ENCODE measurements around the gene PDE7B. TPM values are rescaled to one million over a fixed set of nuclear protein-coding genes. Genes with fewer than 3 reads are reported as not detected.
A peak's percentile ranks its signal among the peaks of the same experiment; 100 is the strongest.

PDE7B gene
- total RNA-seq, 1 experiment from 2014 or later, result 1.3 TPM

DNA sequence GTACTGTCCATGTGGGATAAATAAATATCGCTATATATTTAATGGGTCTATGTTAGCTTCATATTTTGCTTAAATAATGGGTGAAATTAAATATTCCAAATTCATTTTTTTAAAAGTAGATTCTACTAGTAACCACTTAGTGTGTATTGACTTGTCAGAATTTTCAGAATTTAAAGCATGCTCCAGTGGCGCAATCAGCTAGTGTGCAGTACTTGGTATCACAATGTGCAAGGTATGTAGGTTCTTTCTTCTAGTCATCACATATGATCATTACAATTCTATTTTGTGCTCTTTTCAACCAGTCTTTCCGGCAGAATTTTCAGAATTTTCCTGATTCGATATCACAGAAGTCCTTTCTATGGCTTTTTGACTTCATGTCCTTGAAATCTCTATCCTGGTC lies 32.6 kb downstream of the PDE7B start:
- DNase-seq (ENCODE audit: low read depth), result no peak

DNA sequence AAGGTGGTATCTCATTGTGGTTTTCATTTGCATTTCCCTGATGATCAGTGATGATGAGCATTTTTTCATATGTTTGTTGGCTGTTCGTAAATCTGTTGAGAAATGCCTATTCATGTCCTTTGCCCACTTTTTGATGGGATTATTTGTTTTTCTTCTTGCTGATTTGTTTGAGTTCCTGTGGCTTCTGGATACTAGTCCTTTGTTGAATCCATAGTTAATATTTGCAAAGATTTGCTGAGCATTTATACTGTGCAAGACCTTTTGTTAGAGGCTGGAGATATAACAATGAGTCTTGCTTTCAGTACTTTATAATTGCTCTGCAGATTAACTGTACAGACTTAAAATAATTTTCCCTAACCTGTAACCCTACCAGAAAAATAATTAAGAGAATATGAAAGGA lies 35.6 kb downstream of the PDE7B start:
- no peak for DNase-seq (ENCODE audit: low read depth)

DNA sequence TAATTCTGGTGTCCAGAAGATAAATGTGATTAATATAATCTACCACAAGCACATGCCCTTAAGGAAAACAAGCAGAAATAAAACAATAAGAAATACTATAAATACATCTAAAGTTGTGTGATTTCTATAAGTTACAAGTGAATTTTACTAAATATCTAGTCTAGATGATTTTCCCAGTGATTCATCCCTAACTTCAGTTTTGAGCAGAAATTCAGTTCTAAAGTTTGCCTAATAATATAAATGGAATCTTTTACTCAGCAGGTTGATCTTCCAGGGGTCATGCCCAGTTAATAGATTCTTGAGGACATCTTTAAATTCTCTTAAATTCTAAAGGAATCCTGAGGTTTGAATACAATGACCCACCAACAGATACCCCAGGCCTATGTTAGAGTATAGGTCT lies 37.3 kb downstream of the PDE7B start:
- no peak for DNase-seq (ENCODE audit: low read depth)

DNA sequence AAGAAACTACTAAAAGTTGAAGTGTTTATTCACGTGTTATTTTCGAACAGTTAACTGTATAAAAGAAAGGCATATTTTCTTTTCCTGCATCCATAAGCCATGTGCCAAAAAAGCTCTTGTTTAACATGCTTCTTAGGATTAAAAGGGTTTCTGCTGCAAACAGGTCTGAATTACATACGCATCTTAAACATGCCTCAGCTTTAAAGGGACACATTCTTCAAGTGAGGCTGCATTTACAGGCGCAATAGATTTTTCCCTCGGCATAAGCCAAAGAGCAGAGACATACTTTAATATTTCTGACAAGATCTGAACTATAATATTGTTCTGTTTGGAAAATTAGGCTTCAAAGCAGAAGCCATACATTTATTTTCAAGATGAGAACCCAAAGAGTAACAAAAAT lies 39.4 kb downstream of the PDE7B start:
- no peak for DNase-seq (ENCODE audit: low read depth)

- DNase-seq (ENCODE audit: low read depth), result no peak
Observed at GRCh38 chr6:135891710-135892109, 40.2 kb downstream of the PDE7B start.

- DNase-seq (ENCODE audit: low read depth), result no peak
Observed at GRCh38 chr6:135895231-135895911, 43.9 kb downstream of the PDE7B start.

GRCh38 chr6:135897087-135897486 lies 45.6 kb downstream of the PDE7B start:
- no peak for DNase-seq (ENCODE audit: low read depth)

- no peak for DNase-seq (ENCODE audit: low read depth)
Observed at GRCh38 chr6:135901774-135902524, 50.4 kb downstream of the PDE7B start.

DNA sequence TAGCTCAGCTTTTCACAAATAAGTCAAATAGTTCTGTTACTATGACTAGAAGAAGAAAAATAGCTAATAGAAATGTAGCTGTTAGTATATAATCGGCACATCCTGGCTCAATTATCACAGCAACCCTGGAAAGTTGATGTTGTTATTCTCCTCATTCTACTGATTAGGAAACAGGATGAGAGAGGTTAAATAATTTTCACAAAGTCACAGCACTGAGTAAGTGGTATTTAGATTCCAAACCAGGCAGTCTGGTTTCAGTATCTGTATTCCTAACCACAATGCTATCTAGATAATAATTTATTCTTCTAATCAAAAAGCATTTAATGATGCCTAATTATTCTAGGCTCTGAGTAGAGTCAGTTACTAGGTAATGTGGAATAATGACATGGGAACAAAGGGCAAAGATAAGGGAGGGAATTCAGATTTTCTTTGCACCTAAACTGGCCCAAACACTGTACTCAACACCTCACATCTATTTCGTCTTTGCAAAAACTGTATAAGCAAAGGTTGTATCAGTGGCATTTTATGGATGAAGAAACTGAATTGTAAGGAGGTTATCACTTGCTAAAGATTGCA lies 51.3 kb downstream of the PDE7B start:
- DNase-seq (ENCODE audit: low read depth), result no peak

DNA sequence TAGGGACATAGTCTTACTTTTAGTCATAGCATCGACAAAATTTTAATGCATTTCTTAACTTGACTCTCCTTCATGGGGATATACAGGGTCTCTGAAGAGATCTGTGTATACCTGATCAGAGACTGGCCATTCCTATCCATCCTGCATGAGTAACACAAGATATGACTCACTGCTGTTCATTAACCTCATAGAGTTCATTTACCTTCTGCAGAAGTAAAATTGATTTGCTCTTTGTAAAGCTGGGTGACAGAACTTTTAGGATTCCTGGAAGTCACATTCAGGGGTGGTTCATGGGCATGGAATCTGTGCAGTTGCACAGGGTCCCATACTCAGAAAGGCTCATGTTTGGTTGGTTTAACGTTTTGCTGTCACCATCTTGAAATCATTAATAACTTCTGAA lies 53.2 kb downstream of the PDE7B start:
- DNase-seq (ENCODE audit: low read depth), result peak; percentile 52

DNA sequence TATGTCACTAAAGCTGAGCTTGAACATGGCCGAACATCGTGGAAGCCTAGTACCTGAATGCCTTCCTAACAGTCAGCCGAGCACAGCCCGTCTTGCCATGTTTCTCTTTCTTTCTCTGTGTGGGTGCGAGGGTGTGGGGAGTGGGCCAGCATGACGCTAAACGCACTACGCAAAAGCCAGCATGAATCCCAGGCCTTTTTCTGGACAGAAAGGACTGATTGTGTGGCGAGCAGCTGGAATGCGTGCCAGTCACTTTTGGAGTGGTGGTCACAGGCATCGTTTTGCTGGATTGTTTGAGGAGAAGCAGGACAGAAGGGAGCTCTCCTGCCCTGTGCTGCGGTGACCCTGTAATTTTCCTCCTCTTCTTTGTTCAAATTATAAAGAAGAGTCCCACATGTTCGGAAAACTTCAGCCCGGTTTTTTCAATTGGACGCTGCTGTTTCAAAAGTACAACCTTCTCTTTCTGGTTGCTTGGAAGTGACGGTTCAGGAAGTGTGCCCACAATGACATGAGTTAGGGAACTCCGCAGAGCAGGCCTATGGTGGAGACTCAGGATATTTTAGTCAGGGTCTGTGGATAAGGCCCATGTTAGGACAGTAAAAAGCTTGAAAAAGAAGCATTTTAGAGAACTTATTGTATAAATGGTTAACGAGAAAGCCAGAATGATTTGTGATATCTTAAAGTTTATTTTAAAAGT lies 54.3 kb downstream of the PDE7B start:
- DNase-seq (ENCODE audit: low read depth), result no peak

DNA sequence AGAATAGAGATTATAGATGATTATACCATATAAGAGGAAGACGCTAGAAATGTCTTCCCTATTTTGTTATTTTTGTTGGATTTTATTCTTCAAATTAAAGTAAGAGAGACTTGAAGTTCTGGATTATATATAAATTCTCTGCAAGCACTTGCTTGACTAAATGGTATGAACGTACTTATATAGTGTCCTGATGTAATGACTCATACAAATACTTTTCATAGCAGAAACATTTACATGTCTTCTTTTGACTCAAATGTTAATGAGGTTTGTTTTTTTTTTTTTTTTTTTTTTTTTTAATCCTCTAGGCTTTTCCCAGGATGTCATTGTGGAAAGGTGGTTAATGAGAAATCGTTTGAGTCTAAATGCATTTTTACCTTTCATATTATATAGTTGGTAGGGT lies 55.0 kb downstream of the PDE7B start:
- DNase-seq (ENCODE audit: low read depth), result peak; percentile 5

- DNase-seq (ENCODE audit: low read depth), result no peak
Observed at GRCh38 chr6:135906972-135907465, 55.5 kb downstream of the PDE7B start.

- DNase-seq (ENCODE audit: low read depth), result peak; percentile 10
Observed at GRCh38 chr6:135909737-135910387, 58.4 kb downstream of the PDE7B start.

DNA sequence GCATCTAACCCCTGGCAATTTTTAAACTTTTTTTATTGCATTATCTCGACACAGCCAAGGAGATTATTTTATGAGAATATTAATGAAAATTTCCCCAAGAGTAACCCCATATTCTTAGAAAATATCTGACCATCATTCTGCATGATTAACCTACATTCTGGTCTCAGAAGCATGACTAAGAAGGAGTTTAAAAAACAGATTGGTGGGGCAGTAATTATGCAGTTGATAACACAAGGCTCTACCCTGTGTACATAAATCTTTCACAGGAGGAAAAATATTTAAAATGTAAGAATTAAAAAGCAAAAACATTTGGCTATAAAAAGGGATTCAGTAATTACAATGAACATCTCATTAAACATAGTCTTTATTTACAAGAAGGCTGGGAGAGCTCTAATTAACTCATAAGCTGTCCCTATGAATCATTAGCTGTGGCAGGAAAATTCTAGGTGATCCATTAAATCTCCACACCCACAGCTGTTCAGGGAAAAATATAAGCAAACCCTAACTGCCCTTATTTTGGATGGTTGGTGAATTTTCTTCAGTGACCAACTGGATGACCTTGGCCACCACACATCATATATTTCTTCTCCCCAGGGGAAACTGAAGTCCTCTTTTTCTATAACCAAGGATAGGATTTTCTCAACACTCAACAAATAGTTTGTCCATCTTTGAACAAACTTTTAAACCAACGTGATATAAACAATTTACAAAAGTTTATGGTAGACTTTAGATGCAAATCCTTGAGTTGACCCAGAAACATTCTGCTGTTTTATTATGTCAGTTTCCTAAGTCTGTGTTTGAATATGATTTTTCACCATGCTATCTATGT lies 59.5 kb downstream of the PDE7B start:
- DNase-seq (ENCODE audit: low read depth), result no peak

DNA sequence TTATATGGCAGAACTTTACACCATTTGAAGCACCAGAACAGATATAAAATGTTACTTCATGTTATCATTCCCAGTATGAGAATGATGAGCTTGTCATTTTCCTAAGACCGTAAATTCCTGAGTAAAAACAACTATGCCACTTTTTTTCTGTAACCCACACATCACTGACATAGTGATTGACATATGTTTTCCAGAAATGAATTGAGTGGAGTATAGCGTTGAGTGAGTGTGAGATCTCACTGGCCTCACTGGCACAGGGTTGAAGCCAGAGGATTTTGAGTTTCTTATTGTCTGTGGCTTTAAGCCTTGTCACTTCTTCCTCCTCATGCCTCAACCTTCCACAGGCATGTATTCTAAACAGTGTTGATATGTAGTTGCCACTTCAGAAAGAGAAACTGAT lies 62.3 kb downstream of the PDE7B start:
- DNase-seq (ENCODE audit: low read depth), result no peak

GRCh38 chr6:135919026-135919425 lies 67.5 kb downstream of the PDE7B start:
- DNase-seq (ENCODE audit: low read depth), result no peak

- no peak for DNase-seq (ENCODE audit: low read depth)
Observed at GRCh38 chr6:135920689-135921088, 69.2 kb downstream of the PDE7B start.

DNA sequence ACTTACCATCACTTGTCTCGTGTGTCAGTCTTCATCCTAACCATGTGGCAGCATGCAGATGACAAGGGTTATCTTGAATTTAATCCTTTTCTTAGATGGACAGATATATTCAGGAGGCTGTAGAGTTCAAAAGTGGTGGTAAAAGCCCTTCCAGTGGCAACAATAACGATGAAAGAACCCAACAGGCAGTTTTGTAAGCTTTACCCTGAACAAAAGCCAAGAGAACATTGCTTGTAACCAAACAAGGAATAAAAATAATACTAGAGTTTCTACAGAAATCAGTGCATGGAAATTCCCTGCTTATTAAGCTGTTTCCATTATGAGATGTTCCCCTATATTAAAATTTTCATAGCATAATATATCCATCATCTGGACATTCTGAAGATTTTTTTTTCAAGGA lies 69.7 kb downstream of the PDE7B start:
- DNase-seq (ENCODE audit: low read depth), result no peak

GRCh38 chr6:135922174-135922573 lies 70.7 kb downstream of the PDE7B start:
- peak; percentile 95 for DNase-seq (ENCODE audit: low read depth)

DNA sequence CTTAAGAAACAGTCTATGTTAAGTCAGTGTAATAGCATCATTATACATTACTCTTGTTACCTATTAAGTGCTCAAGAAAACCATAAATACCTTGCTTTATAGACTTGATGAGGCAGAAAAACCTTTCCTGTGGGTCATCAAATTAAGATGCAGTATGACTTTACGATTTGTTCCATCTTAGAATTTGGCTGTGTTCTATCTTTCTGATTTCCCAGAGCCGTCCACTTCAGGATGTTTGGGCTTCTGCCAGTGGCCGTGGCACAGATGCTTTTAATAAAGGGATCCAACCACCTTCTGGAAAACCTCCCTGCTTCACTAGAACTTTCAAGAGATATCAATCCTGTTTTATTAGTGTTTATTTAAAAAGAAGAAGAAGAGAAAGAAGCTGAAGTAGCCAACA lies 71.2 kb downstream of the PDE7B start:
- DNase-seq (ENCODE audit: low read depth), result no peak

All from HT1080 (cell line).